Suprapubic skin (tissue), 4 donors: Measurements from ENCODE around the gene METTL21C. TPM values are rescaled to one million over a fixed set of nuclear protein-coding genes. Genes with fewer than 3 reads are reported as not detected.

Experiments
- DNase-seq, 2 donors: peaks; one replicate each; pipeline ENCODE4 v3.0.0-alpha.2; 2019; ENCODE audit warnings: low spot score in 2 of 2
- H3K27ac ChIP-seq: fragments of 200-600 bp; sonication (generic); one replicate; pipeline ENCODE4 v1.5.1; 2019
- H3K27me3 ChIP-seq: fragments of 200-600 bp; sonication (generic); one replicate; pipeline ENCODE4 v1.5.1; 2019
- H3K36me3 ChIP-seq: fragments of 200-600 bp; sonication (generic); one replicate; pipeline ENCODE4 v1.5.1; 2019
- H3K4me1 ChIP-seq: fragments of 200-600 bp; sonication (generic); one replicate; pipeline ENCODE4 v1.5.1; 2019
- H3K4me3 ChIP-seq: fragments of 200-600 bp; sonication (generic); one replicate; pipeline ENCODE4 v1.5.1; 2019; ENCODE audit warnings: mild to moderate bottlenecking
- H3K9me3 ChIP-seq: fragments of 200-600 bp; sonication (generic); one replicate; pipeline ENCODE4 v1.5.1; 2019
- EP300 ChIP-seq: sonication (generic); formaldehyde crosslinking; IDR thresholded peaks from one replicate; pipeline ENCODE4 v1.6.1; 2017; ENCODE audit warnings: antibody characterized with exemption
- POLR2A ChIP-seq, 2 donors: fragments of 450-650 bp; IDR thresholded peaks; one replicate each; pipeline ENCODE4 v1.6.1; 2017; ENCODE audit warnings: antibody characterized with exemption in 2 of 2, mild to moderate bottlenecking in 2 of 2, moderate library complexity in 2 of 2
- POLR2AphosphoS5 ChIP-seq, 3 donors: sonication (generic); formaldehyde crosslinking; IDR thresholded peaks; one replicate each; pipeline ENCODE4 v1.6.1; 2017; ENCODE audit warnings: antibody characterized with exemption in 3 of 3
- WGBS: methylation state at CpG from one replicate; pipeline ENCODE4 v1.1.5; 2018; 5-methylcytosine and 5-hydroxymethylcytosine counted together
- total RNA-seq, 4 donors: library from RNA; depleted of rRNA; stranded (reverse); fragments of >200 nt; gene quantifications; one replicate each; pipeline ENCODE4 v1.1.0, GENCODE V29; 2016
- TF ChIP-seq, protein P1 (sequence below), 2 donors: fragments of 200-600 bp in 1 of 2; fragments of 450-650 bp in 1 of 2; sonication (generic) in 1 of 2; IDR thresholded peaks; one replicate each; pipeline ENCODE4 v1.5.1; 2016 to 2019; ENCODE audit warnings: antibody characterized with exemption in 2 of 2, mild to moderate bottlenecking in 1 of 2, moderate library complexity in 1 of 2

The METTL21C gene
- not detected for total RNA-seq

DNA sequence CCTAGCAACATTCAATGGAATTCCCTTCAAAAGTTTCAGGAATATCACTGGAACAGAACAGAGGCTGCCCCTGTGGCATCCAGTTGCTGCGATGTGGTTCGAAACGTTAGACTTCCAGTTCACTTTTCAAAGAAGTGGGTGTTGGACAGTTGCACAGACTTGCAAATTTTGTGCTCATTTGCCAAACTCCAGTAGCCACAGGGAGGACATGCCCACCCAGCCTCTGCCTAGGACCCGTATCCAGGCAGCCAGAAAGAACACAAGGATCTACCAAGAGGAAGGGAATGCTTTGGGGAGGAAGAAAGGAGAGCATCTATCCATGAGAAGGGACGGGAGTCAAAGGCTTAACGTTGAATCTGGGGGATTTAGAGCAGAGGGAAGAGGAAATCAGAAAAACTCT, at the start of gene METTL21C:
Gene METTL21C, minus strand, starts transcription at position 108 of the 400 bp plus-strand sequence. CDS start 546 bp downstream, outside the sequence.
- Histone ChIP-seq H3K27me3 (peaks cover 7% of the 10 kb centered on the region), H3K4me1 (peaks cover 4% of the 10 kb centered on the region), H3K36me3 (no peaks in the 10 kb centered on the region), H3K27ac (no peak within 1 kb of the TSS), H3K9me3 (no peaks in the 10 kb centered on the region), H3K4me3 (no peak within 1 kb of the TSS)
- 80% methylated on average over 6 of the region's 6 CpGs for WGBS
- TF ChIP-seq, protein P1, sequence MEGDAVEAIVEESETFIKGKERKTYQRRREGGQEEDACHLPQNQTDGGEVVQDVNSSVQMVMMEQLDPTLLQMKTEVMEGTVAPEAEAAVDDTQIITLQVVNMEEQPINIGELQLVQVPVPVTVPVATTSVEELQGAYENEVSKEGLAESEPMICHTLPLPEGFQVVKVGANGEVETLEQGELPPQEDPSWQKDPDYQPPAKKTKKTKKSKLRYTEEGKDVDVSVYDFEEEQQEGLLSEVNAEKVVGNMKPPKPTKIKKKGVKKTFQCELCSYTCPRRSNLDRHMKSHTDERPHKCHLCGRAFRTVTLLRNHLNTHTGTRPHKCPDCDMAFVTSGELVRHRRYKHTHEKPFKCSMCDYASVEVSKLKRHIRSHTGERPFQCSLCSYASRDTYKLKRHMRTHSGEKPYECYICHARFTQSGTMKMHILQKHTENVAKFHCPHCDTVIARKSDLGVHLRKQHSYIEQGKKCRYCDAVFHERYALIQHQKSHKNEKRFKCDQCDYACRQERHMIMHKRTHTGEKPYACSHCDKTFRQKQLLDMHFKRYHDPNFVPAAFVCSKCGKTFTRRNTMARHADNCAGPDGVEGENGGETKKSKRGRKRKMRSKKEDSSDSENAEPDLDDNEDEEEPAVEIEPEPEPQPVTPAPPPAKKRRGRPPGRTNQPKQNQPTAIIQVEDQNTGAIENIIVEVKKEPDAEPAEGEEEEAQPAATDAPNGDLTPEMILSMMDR (IDR thresholded peaks at IDR 0.05) = no peak
- TF ChIP-seq POLR2AphosphoS5 (IDR thresholded peaks at IDR 0.05) = no peak
- TF ChIP-seq POLR2A (IDR thresholded peaks at IDR 0.05) = no peak
- TF ChIP-seq EP300 = no peak
- no peak for DNase-seq

DNA sequence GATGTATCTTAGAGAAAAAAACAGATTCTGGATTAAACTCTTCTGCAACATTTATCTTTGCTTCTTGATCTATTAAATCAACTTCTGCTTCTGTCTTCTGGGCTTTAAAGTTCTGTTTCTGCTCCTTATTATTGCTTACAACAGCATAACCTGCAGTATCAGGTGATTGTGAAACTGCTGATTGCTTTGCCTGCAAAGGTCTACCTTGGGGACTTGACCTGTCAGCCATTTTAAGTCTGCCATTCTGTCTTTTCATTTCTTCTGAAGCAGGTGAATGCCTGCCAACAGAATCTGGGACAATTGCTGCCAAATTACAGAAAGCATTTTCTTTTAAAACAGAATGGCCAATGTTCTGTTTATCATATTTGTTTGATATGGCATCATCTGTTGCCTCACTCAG, 47.7 kb upstream of the METTL21C start:
- TF ChIP-seq, protein P1 (IDR thresholded peaks at IDR 0.05) = no peak
- TF ChIP-seq EP300 (no peak), POLR2A (IDR thresholded peaks at IDR 0.05) (no peak), POLR2AphosphoS5 (IDR thresholded peaks at IDR 0.05) (no peak)
- no peak for DNase-seq
- Histone ChIP-seq H3K4me3 (no peak overlapping the region), H3K9me3 (no peaks in the 10 kb centered on the region), H3K27ac (no peak overlapping the region), H3K4me1 (no peaks in the 10 kb centered on the region), H3K27me3 (peaks cover 3% of the 10 kb centered on the region), H3K36me3 (no peaks in the 10 kb centered on the region)

DNA sequence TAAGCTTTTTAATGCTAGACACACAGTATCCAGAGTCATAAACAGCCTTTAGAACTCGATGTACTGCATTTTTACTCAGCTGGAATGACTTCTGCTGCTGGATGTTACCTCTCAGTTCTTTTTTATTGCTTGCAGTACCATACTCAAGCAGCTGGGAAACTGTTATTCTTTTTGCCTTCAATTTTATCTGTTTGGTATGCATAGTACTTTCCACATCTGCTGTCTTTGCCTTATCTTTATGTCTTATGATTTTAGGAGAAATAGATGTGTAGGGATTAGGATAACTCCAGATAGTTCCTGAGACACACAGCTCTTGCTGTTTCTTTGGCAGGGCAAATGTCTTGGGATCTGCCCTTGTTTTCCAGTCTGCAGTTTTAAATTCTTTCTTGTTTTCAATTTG, 47.3 kb upstream of the METTL21C start:
- no peaks in the 10 kb centered on the region for H3K9me3 ChIP-seq
- peaks cover 5% of the 10 kb centered on the region for H3K27me3 ChIP-seq
- DNase-seq = no peak
- no peaks in the 10 kb centered on the region for H3K4me1 ChIP-seq
- no peaks in the 10 kb centered on the region for H3K36me3 ChIP-seq
- H3K4me3 ChIP-seq = no peak overlapping the region
- no peak for TF ChIP-seq POLR2A (IDR thresholded peaks at IDR 0.05)
- TF ChIP-seq, protein P1 (IDR thresholded peaks at IDR 0.05) = no peak
- no peak for TF ChIP-seq POLR2AphosphoS5 (IDR thresholded peaks at IDR 0.05)
- no peak for TF ChIP-seq EP300
- H3K27ac ChIP-seq = no peak overlapping the region
- WGBS = 51% methylated on average over 1 of the region's 1 CpG

DNA sequence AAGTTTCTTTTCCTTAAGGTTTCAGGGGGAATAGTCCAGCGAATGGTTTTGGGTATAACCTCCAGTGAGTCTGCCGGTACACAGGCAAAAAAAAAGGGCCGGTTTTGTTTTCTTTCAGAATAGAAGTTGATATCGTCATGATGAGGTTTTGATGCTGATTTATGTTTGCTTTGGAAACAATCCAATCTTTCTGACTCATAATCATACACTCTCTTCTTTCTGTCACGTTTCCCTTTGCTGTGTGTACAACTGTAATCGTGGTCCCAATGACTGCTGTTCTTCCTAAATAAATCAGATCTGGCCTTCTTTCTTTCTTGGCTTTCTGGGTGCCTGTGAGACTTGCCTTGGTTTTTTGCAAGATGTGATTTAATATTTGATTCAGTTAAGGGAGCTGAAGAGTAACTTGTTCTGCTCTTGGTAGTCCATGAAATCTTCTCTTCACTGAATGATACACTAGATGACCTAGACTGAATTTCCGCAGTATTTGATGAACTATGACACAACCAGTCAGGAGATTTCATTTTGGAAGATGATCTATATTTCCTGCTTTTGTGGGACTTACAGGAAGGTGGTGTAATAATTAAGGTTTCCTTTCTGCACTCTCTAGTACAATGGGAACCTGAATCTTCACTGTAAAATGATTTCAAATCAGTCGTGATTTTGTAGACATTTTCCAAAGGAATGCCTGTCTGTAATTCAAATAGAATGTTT, 34.9 kb upstream of the METTL21C start:
- Histone ChIP-seq H3K36me3 (no peaks in the 10 kb centered on the region), H3K4me3 (no peak overlapping the region), H3K27ac (no peak overlapping the region), H3K9me3 (no peaks in the 10 kb centered on the region), H3K27me3 (no peaks in the 10 kb centered on the region), H3K4me1 (no peaks in the 10 kb centered on the region)
- WGBS = 25% methylated on average over 8 of the region's 8 CpGs
- DNase-seq = no peak
- TF ChIP-seq POLR2A (IDR thresholded peaks at IDR 0.05) = no peak
- TF ChIP-seq, protein P1 (IDR thresholded peaks at IDR 0.05) = no peak
- no peak for TF ChIP-seq POLR2AphosphoS5 (IDR thresholded peaks at IDR 0.05)
- TF ChIP-seq EP300 = no peak

DNA sequence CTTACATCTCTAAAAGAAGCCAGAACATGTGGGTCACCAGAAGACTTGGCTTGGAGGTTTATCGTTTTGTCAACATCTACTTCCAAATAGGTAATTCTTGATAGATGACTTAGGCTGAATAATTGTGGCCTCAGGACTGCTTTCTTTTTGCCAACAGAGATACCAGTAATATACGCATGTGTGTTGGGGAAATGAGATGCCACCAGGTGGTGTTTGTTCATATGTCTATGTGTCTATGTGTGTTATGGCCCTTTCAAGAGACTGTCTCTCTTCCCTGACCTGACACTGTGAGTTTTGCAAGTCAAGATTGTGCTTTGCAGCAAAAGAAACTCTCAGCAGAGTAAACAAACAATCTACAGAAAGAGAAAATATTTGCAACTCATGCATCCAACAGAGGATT, 31.6 kb upstream of the METTL21C start:
- H3K27me3 ChIP-seq = no peaks in the 10 kb centered on the region
- H3K4me3 ChIP-seq = no peak overlapping the region
- no peak overlapping the region for H3K27ac ChIP-seq
- TF ChIP-seq, protein P1 (IDR thresholded peaks at IDR 0.05) = no peak
- no peak for TF ChIP-seq POLR2AphosphoS5 (IDR thresholded peaks at IDR 0.05)
- no peak for TF ChIP-seq EP300
- TF ChIP-seq POLR2A (IDR thresholded peaks at IDR 0.05) = no peak
- H3K36me3 ChIP-seq = no peaks in the 10 kb centered on the region
- H3K4me1 ChIP-seq = no peaks in the 10 kb centered on the region
- WGBS = 44% methylated on average over 2 of the region's 2 CpGs
- no peak for DNase-seq
- H3K9me3 ChIP-seq = no peaks in the 10 kb centered on the region
